ENCODE results near the gene SPAG16.
"Not testable (repeated sequence)": the region's sequence is repeated elsewhere in the genome, so short reads cannot be mapped to it uniquely, and the experiment has no call there.

The SPAG16 gene

GRCh38 chr2:213834746-213835145, 550.5 kb downstream of the SPAG16 start:
- no peak for DNase-seq (ENCODE audit: low spot score)

GRCh38 chr2:213846856-213847255, 562.6 kb downstream of the SPAG16 start:
- no peak for DNase-seq (ENCODE audit: low spot score)

GRCh38 chr2:213847316-213847715, 563.1 kb downstream of the SPAG16 start:
- DNase-seq (ENCODE audit: low spot score) = no peak

GRCh38 chr2:213848631-213849030, 564.4 kb downstream of the SPAG16 start:
- DNase-seq (ENCODE audit: low spot score) = no peak

GRCh38 chr2:213861638-213862037, 577.4 kb downstream of the SPAG16 start:
- no peak for DNase-seq (ENCODE audit: low spot score)

- DNase-seq (ENCODE audit: low spot score) = no peak
These were observed 578.3 kb downstream of the SPAG16 start for GRCh38 chr2:213862407-213863076.

- no peak for DNase-seq (ENCODE audit: low spot score)
These were observed 579.3 kb downstream of the SPAG16 start for GRCh38 chr2:213863541-213863940.

GRCh38 chr2:213868526-213868925, 584.3 kb downstream of the SPAG16 start:
- no peak for DNase-seq (ENCODE audit: low spot score)

GRCh38 chr2:213885485-213885884, 601.2 kb downstream of the SPAG16 start:
- no peak for DNase-seq (ENCODE audit: low spot score)

- DNase-seq (ENCODE audit: low spot score) = no peak
These were observed 630.2 kb downstream of the SPAG16 start for GRCh38 chr2:213914510-213914909.

GRCh38 chr2:213920014-213920413, 635.8 kb downstream of the SPAG16 start:
- no peak for DNase-seq (ENCODE audit: low spot score)

GRCh38 chr2:213923543-213923942, 639.3 kb downstream of the SPAG16 start:
- no peak for DNase-seq (ENCODE audit: low spot score)

GRCh38 chr2:213934560-213934959, 650.3 kb downstream of the SPAG16 start:
- no peak for DNase-seq (ENCODE audit: low spot score)

- DNase-seq (ENCODE audit: low spot score) = no peak
These were observed 673.8 kb downstream of the SPAG16 start for GRCh38 chr2:213958086-213958485.

- no peak for DNase-seq (ENCODE audit: low spot score)
These were observed 675.3 kb downstream of the SPAG16 start for GRCh38 chr2:213959589-213959988.

- DNase-seq (ENCODE audit: low spot score) = no peak
These were observed 687.3 kb downstream of the SPAG16 start for GRCh38 chr2:213971536-213971935.

- no peak for DNase-seq (ENCODE audit: low spot score)
These were observed 696.6 kb downstream of the SPAG16 start for GRCh38 chr2:213980883-213981282.

- no peak for DNase-seq (ENCODE audit: low spot score)
These were observed 704.9 kb downstream of the SPAG16 start for GRCh38 chr2:213989207-213989606.

GRCh38 chr2:213991453-213992108, 707.3 kb downstream of the SPAG16 start:
- no peak for DNase-seq (ENCODE audit: low spot score)

GRCh38 chr2:213995400-213996105, 711.3 kb downstream of the SPAG16 start:
- no peak for DNase-seq (ENCODE audit: low spot score)

- DNase-seq (ENCODE audit: low spot score) = not testable (repeated sequence)
These were observed 714.7 kb downstream of the SPAG16 start for GRCh38 chr2:213998976-213999375.

- DNase-seq (ENCODE audit: low spot score) = no peak
These were observed 720.2 kb downstream of the SPAG16 start for GRCh38 chr2:214004463-214004862.

- DNase-seq (ENCODE audit: low spot score) = peak; percentile 29
These were observed 721.1 kb downstream of the SPAG16 start for GRCh38 chr2:214005337-214005736.
